Astrocyte of the spinal cord (primary cell): ENCODE measurements around the gene KIF26A.

ENCODE experiments used
- DNase-seq: peaks from one replicate; pipeline ENCODE4 v3.0.0; 2011; ENCODE audit warnings: low read depth, low spot score
- H3K4me3 ChIP-seq: 2 replicates; pipeline ENCODE4 v1.5.1; 2011; ENCODE audit warnings: low read depth, mild to moderate bottlenecking, low read length, moderate library complexity
- in situ Hi-C: cut with HindIII; loops from 2 replicates; pipeline ENCODE4 v1.10.0; 2017; ENCODE audit warnings: low sequenced_read_pairs
- TF ChIP-seq, protein P1 (sequence below): IDR thresholded peaks from 2 replicates; pipeline ENCODE4 v1.5.1; 2012; ENCODE audit warnings: low read depth, mild to moderate bottlenecking, low read length, inconsistent platforms

Gene KIF26A

DNA sequence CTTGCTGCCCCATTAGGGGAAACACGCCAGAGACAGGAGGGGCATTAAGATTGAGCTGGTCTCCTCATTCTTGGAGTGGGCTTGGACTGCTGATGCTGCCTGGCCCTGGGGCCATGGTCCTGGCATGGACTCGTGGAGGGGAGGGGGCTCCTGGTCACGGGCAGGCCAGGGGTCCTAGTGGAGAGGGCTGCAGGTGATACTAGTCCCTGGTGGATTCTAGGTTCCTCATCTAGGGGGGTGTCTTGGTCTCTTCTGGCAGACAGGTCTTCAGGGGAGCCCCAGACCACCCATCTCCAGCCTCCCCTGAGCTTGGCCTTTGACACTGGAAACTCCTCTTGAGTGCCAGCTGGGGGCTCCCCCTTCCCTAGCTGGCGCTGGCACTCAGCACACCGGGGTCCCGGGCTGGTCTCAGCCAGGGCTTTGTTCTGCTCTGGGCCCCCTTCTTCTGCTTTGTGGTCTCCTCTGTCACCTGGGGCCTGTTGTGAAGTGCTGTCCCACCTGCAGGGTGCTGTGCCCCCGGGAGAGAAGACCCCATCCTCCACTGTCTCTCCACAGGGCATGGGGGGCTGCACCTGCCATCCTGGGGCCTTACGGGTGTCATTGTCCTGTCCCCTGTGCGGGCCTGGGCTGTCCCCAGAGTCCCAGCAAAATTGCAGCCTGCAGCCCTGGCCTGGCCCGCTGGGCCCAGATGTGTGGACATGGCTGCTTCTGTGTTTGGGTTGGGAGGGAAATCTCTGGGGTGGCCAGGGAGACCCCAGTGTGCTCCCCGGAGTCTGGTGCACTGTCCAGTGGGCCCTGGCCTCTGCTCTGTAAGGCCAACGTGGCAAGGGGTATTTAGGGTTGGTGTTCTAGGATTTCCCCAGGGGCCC lies 2.3 kb downstream of the KIF26A start:
- no peak for DNase-seq
- no peak overlapping the region for H3K4me3 ChIP-seq
- TF ChIP-seq, protein P1, sequence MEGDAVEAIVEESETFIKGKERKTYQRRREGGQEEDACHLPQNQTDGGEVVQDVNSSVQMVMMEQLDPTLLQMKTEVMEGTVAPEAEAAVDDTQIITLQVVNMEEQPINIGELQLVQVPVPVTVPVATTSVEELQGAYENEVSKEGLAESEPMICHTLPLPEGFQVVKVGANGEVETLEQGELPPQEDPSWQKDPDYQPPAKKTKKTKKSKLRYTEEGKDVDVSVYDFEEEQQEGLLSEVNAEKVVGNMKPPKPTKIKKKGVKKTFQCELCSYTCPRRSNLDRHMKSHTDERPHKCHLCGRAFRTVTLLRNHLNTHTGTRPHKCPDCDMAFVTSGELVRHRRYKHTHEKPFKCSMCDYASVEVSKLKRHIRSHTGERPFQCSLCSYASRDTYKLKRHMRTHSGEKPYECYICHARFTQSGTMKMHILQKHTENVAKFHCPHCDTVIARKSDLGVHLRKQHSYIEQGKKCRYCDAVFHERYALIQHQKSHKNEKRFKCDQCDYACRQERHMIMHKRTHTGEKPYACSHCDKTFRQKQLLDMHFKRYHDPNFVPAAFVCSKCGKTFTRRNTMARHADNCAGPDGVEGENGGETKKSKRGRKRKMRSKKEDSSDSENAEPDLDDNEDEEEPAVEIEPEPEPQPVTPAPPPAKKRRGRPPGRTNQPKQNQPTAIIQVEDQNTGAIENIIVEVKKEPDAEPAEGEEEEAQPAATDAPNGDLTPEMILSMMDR: no peak
- in situ Hi-C loops: no loop called here

DNA sequence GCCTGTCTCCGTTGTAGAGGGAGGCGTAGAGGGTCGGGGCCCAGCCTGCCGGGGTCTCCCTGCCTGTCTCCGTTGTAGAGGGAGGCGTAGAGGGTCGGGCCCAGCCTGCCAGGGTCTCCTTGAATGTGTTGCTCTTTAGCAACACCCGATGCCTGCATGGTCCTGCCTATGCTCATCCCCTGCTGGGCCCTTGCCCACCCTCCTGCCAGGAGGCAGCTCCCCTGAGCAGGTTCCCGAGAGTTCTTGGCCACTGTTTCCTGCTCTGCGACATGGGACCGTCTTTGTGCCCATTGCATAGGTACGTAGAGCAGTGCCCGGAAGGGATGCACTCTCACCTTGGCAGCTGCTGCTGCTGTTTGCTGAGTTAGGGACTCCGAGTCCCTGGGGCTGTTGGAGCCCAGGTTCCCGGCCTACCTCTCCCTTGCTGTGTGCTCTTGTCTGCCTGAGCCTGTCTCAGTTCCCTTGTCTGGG lies 3.3 kb downstream of the KIF26A start:
- in situ Hi-C loops: no loop called here
- H3K4me3 ChIP-seq: no peak overlapping the region
- no peak for DNase-seq
- TF ChIP-seq, protein P1: no peak

DNA sequence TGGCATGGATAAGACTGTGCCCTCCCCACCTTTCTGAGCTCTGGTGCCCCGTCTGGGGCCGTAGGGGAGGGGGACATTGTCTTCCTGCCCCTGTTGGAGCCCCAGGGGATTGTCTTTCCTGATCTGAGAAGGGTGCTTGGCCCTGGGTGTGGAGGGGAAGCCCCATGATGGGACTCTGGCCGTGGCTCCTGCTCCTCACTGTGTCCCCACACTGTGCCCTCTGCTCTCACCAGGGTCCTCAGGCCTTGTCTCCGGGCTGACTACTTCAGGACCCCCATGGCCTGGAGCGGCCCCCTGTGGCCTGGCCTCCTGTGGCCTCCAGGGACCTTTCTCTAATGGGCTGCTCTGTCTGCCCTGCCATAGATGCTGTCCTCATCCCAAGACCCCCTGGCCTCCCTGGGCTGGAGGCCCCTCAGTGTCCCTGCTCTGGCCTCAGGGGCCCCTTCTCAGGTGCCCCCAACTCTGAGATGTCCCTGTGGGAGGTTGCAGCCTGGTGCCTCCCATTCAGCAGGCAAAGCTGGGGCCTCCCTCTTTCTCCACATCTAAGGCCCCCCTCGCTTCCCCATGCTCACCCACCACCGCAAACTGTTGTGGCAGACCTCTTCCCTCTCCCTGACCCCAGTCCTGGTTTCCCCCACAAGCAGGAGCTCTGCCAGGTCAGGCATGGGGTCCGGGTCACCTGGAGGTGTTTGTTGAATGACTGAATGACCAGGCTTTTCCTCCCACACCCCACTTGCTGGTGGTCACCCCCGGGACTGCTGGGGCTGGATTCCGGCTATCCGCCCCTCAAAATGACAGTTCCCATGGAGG lies 4.0 kb downstream of the KIF26A start:
- DNase-seq: no peak
- TF ChIP-seq, protein P1: no peak
- H3K4me3 ChIP-seq: no peak overlapping the region
- in situ Hi-C loops: no loop called here

DNA sequence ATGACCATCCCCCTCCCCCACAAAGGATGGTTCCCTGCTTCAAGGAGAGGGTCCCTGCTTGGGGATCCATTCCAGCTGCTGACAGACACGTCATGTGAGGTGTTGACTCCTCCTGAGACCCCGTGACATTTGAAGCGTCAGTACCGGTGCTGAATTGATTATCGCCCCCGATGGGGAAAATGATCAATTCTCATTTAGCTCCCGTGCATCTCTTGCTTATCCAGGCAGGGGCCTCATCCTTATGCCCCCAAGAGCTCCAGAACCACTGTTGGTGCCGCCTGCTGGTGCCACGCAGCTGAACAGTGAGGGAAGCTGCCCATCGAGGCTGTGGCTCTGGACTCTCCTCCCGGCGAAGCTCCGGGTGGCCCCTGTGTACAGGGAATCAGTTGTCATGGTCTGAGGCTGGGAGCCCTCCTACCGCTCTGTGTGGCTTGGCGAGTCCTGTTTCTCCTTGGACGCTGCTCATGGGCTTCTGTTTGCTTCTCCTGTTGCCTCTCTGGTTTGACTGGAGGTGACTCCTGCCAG lies 4.6 kb downstream of the KIF26A start:
- in situ Hi-C loops: no loop called here
- TF ChIP-seq, protein P1: no peak
- no peak overlapping the region for H3K4me3 ChIP-seq
- DNase-seq: no peak

DNA sequence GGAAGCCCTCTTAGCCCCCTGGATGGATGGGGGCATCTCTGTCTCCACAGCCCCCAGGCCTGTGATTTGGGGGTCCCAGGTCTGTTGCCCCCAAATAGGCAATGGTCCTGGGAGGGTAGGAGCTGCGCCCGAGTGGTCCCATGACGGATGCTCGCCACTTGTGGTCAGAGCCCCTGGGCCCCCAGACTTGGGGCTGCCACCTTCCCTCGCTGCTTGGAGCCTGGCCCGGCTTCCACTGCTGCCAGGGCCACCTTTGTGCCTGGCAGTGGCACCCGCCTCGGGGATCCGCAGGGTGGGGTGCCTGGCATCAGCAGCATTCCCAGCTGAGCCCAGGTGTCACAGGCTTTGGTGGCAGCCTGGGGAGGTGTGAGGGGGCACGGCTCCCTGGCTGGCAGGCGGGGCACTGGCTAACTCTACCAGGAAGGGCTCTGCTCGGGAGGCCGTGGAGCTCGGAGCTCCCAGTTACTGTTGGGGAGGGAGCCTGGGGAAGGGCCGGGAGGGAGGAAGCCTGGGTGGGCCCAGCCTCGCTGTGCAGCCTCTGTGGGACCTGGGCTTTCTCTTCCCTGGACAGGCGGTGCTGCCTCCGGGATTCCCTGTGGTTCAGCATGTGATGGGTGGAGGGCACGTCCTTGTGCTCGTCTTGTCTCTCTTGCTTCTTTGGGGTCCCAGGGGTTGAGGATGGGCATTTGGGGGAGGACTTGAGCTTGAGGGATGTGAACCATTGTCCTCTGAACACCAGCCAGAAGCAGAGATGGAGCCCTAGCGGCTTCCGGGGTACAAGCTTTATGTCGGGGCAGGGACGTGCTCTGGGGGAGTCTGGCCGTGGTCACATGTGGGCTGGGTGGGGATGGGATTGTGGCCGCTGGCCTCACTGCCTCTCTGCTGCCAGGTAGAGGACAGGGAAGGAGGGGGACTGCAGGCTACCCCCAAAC lies 5.4 kb downstream of the KIF26A start:
- DNase-seq: no peak
- H3K4me3 ChIP-seq: no peak overlapping the region
- in situ Hi-C loops: no loop called here
- TF ChIP-seq, protein P1: no peak

DNA sequence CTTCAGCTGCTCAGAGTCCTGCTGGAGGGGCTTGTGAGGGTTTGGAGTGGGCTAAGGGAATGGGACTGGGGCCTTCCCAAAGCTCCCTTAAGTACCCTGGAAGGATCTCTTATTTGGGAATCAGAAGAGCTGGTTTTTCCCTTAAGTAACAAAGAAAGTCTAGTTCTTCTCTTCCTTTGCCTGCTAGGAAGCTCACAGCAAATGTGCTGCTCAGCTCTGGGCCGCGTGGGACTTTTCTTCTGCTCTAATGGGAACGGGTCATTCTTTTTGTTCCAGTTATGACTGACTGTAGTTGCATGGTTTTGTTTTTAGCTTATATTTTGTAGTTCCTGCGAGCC lies 6.0 kb downstream of the KIF26A start:
- in situ Hi-C loops: no loop called here
- TF ChIP-seq, protein P1: no peak
- H3K4me3 ChIP-seq: no peak overlapping the region
- DNase-seq: no peak
